Neural cell (in vitro differentiated cells): ENCODE results near the gene PHLDB2. TPM values are rescaled to one million over a fixed set of nuclear protein-coding genes. Genes with fewer than 3 reads are reported as not detected.

Experiments used
- H2AFZ ChIP-seq: fragments of 200-600, 300-800 bp; sonication (generic), shearing (Covaris generic); 2 replicates; pipeline ENCODE4 v1.6.0; 2014; ENCODE audit warnings: low read depth, mild to moderate bottlenecking, antibody characterized with exemption, low read length, moderate library complexity
- H3F3A ChIP-seq: fragments of 200-600 bp; shearing (Covaris generic); 2 replicates; pipeline ENCODE4 v1.6.1; 2016; ENCODE audit warnings: mild to moderate bottlenecking, moderate library complexity, mixed read lengths, antibody characterized with exemption, low read length; ENCODE audit not compliant: insufficient read depth, poor library complexity, severe bottlenecking
- H3K27ac ChIP-seq: fragments of 200-600, 300-800 bp; sonication (generic), shearing (Covaris generic); 2 replicates; pipeline ENCODE4 v1.5.1; 2014; ENCODE audit warnings: mild to moderate bottlenecking, low read length, moderate library complexity
- H3K27me3 ChIP-seq: fragments of 300-800, 200-600 bp; sonication (generic), shearing (Covaris generic); 2 replicates; pipeline ENCODE4 v1.6.0; 2014; ENCODE audit warnings: mild to moderate bottlenecking, low read depth, low read length, moderate library complexity; ENCODE audit not compliant: insufficient read depth
- H3K36me3 ChIP-seq: fragments of 300-800, 200-600 bp; sonication (generic), shearing (Covaris generic); 2 replicates; pipeline ENCODE4 v1.5.1; 2014; ENCODE audit warnings: mild to moderate bottlenecking, antibody characterized with exemption, low read length, moderate library complexity; ENCODE audit not compliant: insufficient read depth
- H3K4me2 ChIP-seq: fragments of 300-800, 200-600 bp; sonication (generic), shearing (Covaris generic); 2 replicates; pipeline ENCODE4 v1.6.0; 2014; ENCODE audit warnings: mild to moderate bottlenecking, low read length
- H3K4me3 ChIP-seq: fragments of 300-800, 200-600 bp; sonication (generic), shearing (Covaris generic); 2 replicates; pipeline ENCODE4 v1.5.1; 2014; ENCODE audit warnings: mild to moderate bottlenecking, low read length, moderate library complexity
- H3K79me2 ChIP-seq: fragments of 200-600 bp; shearing (Covaris generic); replicated peaks from 2 replicates; pipeline ENCODE4 v1.6.0; 2014; ENCODE audit warnings: mild to moderate bottlenecking, low read length, moderate library complexity; ENCODE audit not compliant: insufficient read depth
- H3K9ac ChIP-seq: fragments of 300-800, 200-600 bp; sonication (generic), shearing (Covaris generic); 2 replicates; pipeline ENCODE4 v1.6.1; 2016; ENCODE audit warnings: mild to moderate bottlenecking, low read length, mixed read lengths
- H3K9me2 ChIP-seq: fragments of 200-600 bp; shearing (Covaris generic); 2 replicates; pipeline ENCODE4 v1.6.1; 2016; ENCODE audit warnings: mild to moderate bottlenecking, low read length, mixed read lengths; ENCODE audit not compliant: insufficient read depth
- H3K9me3 ChIP-seq: fragments of 200-600, 300-800 bp; sonication (generic), shearing (Covaris generic); 2 replicates; pipeline ENCODE4 v1.6.1; 2016; ENCODE audit warnings: mild to moderate bottlenecking, mixed run types, low read length, moderate library complexity, mixed read lengths
- H4K20me1 ChIP-seq: fragments of 200-600 bp; shearing (Covaris generic); 2 replicates; pipeline ENCODE4 v1.6.1; 2016; ENCODE audit warnings: mild to moderate bottlenecking, mixed run types; ENCODE audit not compliant: insufficient read depth
- EP300 ChIP-seq: fragments of 450-650 bp; conservative IDR thresholded peaks from 2 replicates; pipeline ENCODE4 v1.6.1; 2014; ENCODE audit warnings: antibody characterized with exemption, mild to moderate bottlenecking, moderate library complexity; ENCODE audit not compliant: poor library complexity, severe bottlenecking
- EZH2 ChIP-seq: fragments of 200-600, 300-800 bp; shearing (Covaris generic), sonication (generic); IDR thresholded peaks from 2 replicates; pipeline ENCODE4 v1.6.1; 2014; ENCODE audit warnings: antibody characterized with exemption, low read length, borderline replicate concordance, mild to moderate bottlenecking; ENCODE audit not compliant: insufficient read depth, poor library complexity, severe bottlenecking
- MXI1 ChIP-seq: fragments of 450-650 bp; conservative IDR thresholded peaks from 2 replicates; pipeline ENCODE4 v1.6.1; 2014; ENCODE audit warnings: antibody characterized with exemption, mild to moderate bottlenecking; ENCODE audit not compliant: poor library complexity, severe bottlenecking
- POLR2AphosphoS5 ChIP-seq: IDR thresholded peaks from 2 replicates; pipeline ENCODE4 v1.6.1; 2012
- RAD21 ChIP-seq: fragments of 450-650 bp; conservative IDR thresholded peaks from 2 replicates; pipeline ENCODE4 v1.6.1; 2014; ENCODE audit warnings: antibody characterized with exemption, mild to moderate bottlenecking, moderate library complexity
- SMC3 ChIP-seq: fragments of 450-650 bp; conservative IDR thresholded peaks from 2 replicates; pipeline ENCODE4 v1.6.1; 2014; ENCODE audit warnings: antibody characterized with exemption, mild to moderate bottlenecking, moderate library complexity; ENCODE audit not compliant: poor library complexity
- TAF1 ChIP-seq: IDR thresholded peaks from 2 replicates; pipeline ENCODE4 v1.6.1; 2012; ENCODE audit warnings: low read depth
- polyA plus RNA-seq: library from polyadenylated mRNA; depleted of rRNA; stranded (reverse); fragments of >200 nt; gene quantifications from 2 replicates; pipeline ENCODE4 v1.2.3, GENCODE V29; 2014
- TF ChIP-seq, protein P1 (sequence below): IDR thresholded peaks from 2 replicates; pipeline ENCODE4 v1.6.1; 2012; ENCODE audit warnings: borderline replicate concordance
- TF ChIP-seq, protein P2 (sequence below): fragments of 450-650 bp; IDR thresholded peaks from 2 replicates; pipeline ENCODE4 v1.5.1; 2014; ENCODE audit warnings: antibody characterized with exemption, mild to moderate bottlenecking, moderate library complexity; ENCODE audit not compliant: poor library complexity, severe bottlenecking

Gene PHLDB2
- polyA plus RNA-seq, 1 donor from 2014 or later, result 1.4 TPM

DNA sequence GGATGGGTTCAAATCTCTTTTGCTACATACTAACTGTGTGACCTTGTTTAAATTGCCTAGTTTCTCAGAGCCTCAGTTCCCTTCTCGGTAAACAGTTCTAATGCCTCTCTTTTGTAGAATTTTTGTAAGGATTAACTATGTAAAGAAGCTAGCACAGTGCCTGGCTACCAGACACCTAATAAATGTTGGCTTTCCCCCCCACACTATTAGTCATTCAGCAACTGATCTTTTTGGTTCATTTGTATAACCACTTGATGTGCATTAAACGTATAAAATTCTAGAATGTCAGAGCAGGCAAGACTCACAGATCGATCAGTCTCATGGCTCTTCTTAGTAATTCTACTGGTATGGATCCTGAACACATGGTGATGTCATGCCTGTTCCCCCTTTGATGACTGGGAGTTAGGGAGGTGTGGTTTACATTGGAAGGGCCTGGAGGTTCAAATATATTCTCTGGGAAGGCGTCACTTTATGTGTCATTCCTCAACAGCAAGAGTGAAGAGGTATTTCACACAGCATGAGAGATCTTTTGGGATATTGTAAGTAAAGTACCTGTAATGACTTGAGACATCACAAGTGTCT lies 146.1 kb downstream of the PHLDB2 start:
- H2AFZ ChIP-seq, result no peak overlapping the region
- H3K27me3 ChIP-seq, result no peaks in the 10 kb centered on the region
- peak overlapping the region; percentile 88 for H3K4me3 ChIP-seq
- no peak overlapping the region for H3K27ac ChIP-seq
- no peak overlapping the region for H3K9ac ChIP-seq
- H3K9me2 ChIP-seq, result no peaks in the 10 kb centered on the region
- no peaks in the 10 kb centered on the region for H3F3A ChIP-seq
- H3K36me3 ChIP-seq, result peaks cover 18% of the 10 kb centered on the region
- H3K79me2 ChIP-seq, result peaks cover 66% of the 10 kb centered on the region
- H3K9me3 ChIP-seq, result no peaks in the 10 kb centered on the region
- TF ChIP-seq POLR2AphosphoS5 (no peak), MXI1 (no peak), EZH2 (no peak), RAD21 (no peak), EP300 (no peak), TAF1 (no peak), SMC3 (no peak)
- TF ChIP-seq, protein P1, sequence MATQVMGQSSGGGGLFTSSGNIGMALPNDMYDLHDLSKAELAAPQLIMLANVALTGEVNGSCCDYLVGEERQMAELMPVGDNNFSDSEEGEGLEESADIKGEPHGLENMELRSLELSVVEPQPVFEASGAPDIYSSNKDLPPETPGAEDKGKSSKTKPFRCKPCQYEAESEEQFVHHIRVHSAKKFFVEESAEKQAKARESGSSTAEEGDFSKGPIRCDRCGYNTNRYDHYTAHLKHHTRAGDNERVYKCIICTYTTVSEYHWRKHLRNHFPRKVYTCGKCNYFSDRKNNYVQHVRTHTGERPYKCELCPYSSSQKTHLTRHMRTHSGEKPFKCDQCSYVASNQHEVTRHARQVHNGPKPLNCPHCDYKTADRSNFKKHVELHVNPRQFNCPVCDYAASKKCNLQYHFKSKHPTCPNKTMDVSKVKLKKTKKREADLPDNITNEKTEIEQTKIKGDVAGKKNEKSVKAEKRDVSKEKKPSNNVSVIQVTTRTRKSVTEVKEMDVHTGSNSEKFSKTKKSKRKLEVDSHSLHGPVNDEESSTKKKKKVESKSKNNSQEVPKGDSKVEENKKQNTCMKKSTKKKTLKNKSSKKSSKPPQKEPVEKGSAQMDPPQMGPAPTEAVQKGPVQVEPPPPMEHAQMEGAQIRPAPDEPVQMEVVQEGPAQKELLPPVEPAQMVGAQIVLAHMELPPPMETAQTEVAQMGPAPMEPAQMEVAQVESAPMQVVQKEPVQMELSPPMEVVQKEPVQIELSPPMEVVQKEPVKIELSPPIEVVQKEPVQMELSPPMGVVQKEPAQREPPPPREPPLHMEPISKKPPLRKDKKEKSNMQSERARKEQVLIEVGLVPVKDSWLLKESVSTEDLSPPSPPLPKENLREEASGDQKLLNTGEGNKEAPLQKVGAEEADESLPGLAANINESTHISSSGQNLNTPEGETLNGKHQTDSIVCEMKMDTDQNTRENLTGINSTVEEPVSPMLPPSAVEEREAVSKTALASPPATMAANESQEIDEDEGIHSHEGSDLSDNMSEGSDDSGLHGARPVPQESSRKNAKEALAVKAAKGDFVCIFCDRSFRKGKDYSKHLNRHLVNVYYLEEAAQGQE, result no peak
- TF ChIP-seq, protein P2, sequence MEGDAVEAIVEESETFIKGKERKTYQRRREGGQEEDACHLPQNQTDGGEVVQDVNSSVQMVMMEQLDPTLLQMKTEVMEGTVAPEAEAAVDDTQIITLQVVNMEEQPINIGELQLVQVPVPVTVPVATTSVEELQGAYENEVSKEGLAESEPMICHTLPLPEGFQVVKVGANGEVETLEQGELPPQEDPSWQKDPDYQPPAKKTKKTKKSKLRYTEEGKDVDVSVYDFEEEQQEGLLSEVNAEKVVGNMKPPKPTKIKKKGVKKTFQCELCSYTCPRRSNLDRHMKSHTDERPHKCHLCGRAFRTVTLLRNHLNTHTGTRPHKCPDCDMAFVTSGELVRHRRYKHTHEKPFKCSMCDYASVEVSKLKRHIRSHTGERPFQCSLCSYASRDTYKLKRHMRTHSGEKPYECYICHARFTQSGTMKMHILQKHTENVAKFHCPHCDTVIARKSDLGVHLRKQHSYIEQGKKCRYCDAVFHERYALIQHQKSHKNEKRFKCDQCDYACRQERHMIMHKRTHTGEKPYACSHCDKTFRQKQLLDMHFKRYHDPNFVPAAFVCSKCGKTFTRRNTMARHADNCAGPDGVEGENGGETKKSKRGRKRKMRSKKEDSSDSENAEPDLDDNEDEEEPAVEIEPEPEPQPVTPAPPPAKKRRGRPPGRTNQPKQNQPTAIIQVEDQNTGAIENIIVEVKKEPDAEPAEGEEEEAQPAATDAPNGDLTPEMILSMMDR, result no peak
- no peak overlapping the region for H3K4me2 ChIP-seq
- no peaks in the 10 kb centered on the region for H4K20me1 ChIP-seq

DNA sequence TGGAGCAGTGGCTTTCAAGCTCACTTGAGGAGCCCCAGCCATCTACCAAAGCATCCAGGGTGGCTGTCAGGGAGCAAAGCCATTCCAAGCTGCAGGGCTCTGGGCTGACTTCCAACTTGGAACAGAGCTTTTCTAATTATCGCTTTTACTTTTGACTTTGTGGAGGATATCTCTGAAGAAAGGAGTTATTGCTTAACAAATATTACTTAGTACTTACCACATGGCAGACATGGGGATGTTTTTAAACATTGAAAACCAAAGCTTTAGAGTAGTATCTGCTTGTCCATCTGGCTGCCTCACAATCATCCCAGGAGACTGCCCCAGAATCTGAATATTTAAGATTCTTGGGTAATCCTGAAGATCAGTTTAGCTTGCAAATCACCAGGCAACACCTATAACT lies 148.6 kb downstream of the PHLDB2 start:
- H3K36me3 ChIP-seq, result peaks cover 21% of the 10 kb centered on the region
- no peaks in the 10 kb centered on the region for H3K27me3 ChIP-seq
- H4K20me1 ChIP-seq, result no peaks in the 10 kb centered on the region
- H3K9ac ChIP-seq, result no peak overlapping the region
- TF ChIP-seq TAF1 (no peak), EP300 (no peak), MXI1 (no peak), EZH2 (no peak), RAD21 (no peak), SMC3 (no peak), POLR2AphosphoS5 (no peak)
- TF ChIP-seq, protein P2, result no peak
- TF ChIP-seq, protein P1, result no peak
- no peaks in the 10 kb centered on the region for H3K9me3 ChIP-seq
- no peaks in the 10 kb centered on the region for H3F3A ChIP-seq
- H3K9me2 ChIP-seq, result no peaks in the 10 kb centered on the region
- H3K4me3 ChIP-seq, result no peak overlapping the region
- peaks cover 42% of the 10 kb centered on the region for H3K79me2 ChIP-seq
- no peak overlapping the region for H3K27ac ChIP-seq
- no peak overlapping the region for H2AFZ ChIP-seq
- no peak overlapping the region for H3K4me2 ChIP-seq
